ENCODE data around the gene SUMO2.
"Not testable (repeated sequence)": the region's sequence is repeated elsewhere in the genome, so short reads cannot be mapped to it uniquely, and the experiment has no call there.

Gene SUMO2

GRCh38 chr17:75163074-75163473, 19.7 kb downstream of the SUMO2 start:
- no peaks in the 10 kb centered on the region for H3K4me1 ChIP-seq (ENCODE audit: control insufficient read depth in 5 of 5, insufficient read depth in 5 of 5, low read length in 5 of 5)
- no peak overlapping the region for H3K9ac ChIP-seq (ENCODE audit: low read length in 5 of 5)
- peaks cover 6 to 25% (median 16%) of the 10 kb centered on the region in 5 donors for H3K36me3 ChIP-seq (ENCODE audit: control insufficient read depth in 5 of 5, insufficient read depth in 5 of 5, low read length in 5 of 5)
- no peak overlapping the region for H3K4me3 ChIP-seq (ENCODE audit: low read depth in 1 of 5, low read length in 5 of 5)
- H3K9me3 ChIP-seq (ENCODE audit: control insufficient read depth in 5 of 5, low read length in 5 of 5) = no peaks in the 10 kb centered on the region
- H3K27ac ChIP-seq (ENCODE audit: low read depth, low read length) = no peak overlapping the region
- no peaks in the 10 kb centered on the region for H3K27me3 ChIP-seq (ENCODE audit: control insufficient read depth in 5 of 5, insufficient read depth in 4 of 5, low read length in 5 of 5)

DNA sequence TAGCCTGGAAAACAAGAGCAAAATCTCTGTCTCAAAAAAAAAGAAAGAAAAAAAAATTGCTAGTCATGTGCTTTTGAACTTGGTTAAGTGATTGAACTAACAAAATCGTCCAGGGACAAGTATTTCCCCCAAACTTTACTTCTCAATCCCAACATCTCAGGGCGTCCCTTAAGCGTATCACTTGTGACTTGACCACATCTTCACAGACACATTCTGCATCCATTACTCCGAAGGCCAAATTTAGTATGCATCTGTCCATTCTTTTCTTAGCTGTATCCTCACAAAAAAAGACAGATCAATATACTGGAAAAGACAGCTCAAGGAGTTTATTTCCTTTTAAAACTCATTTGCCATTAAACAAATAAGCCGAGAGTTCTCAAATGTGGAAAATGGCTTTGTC, 22.5 kb downstream of the SUMO2 start:
- peaks cover 0 to 7% (median 3%) of the 10 kb centered on the region in 5 donors for H3K36me3 ChIP-seq (ENCODE audit: control insufficient read depth in 5 of 5, insufficient read depth in 5 of 5, low read length in 5 of 5)
- H3K27ac ChIP-seq (ENCODE audit: low read depth, low read length) = no peak overlapping the region
- H3K27me3 ChIP-seq (ENCODE audit: control insufficient read depth in 5 of 5, insufficient read depth in 4 of 5, low read length in 5 of 5) = no peaks in the 10 kb centered on the region
- no peaks in the 10 kb centered on the region for H3K9me3 ChIP-seq (ENCODE audit: control insufficient read depth in 5 of 5, low read length in 5 of 5)
- H3K9ac ChIP-seq (ENCODE audit: low read length in 5 of 5) = no peak overlapping the region
- no peaks in the 10 kb centered on the region for H3K4me1 ChIP-seq (ENCODE audit: control insufficient read depth in 5 of 5, insufficient read depth in 5 of 5, low read length in 5 of 5)
- H3K4me3 ChIP-seq (ENCODE audit: low read depth in 1 of 5, low read length in 5 of 5) = no peak overlapping the region

DNA sequence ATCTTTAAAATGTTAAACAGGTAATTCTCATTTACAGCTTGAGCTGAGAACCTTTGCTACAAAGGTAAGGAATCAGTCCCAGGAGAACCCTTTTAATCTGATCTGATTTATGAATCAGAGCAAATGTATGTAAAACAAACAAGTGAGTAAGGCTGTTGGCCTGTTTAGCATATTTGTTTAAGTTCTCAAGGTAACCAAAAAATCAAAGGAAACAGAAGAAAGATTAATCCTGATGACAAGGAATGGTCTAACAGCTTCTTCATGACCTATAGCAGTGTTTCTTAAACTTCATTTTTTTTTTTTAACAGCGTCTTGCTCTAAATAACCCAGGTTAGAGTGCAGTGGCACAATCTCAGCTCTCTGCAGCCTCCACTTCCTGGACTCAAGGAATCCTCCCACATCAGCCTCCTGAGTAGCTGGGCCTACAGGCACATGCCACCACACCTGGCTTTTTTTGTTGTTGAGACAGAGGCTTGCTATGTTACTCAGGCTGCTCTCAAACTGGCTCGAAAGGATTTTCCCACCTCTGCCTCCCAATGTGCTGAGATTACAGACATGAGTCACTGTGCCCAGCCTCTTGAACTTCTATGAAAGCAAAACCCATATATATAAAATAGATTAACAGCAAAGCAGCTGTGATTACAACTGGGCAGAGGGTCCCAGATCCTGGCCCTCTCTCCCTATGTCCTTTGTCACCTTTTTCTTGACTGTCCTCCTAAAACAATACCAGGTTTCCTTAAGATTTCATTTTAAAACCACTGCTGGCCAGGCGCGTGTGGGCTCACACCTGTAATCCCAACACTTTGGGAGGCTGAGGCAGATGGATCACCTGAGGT, 23.3 kb downstream of the SUMO2 start:
- Histone ChIP-seq H3K4me1 (ENCODE audit: control insufficient read depth in 5 of 5, insufficient read depth in 5 of 5, low read length in 5 of 5) (peaks cover 0 to 6% (median 5%) of the 10 kb centered on the region in 5 donors), H3K9me3 (ENCODE audit: control insufficient read depth in 5 of 5, low read length in 5 of 5) (no peaks in the 10 kb centered on the region), H3K27me3 (ENCODE audit: control insufficient read depth in 5 of 5, insufficient read depth in 4 of 5, low read length in 5 of 5) (no peaks in the 10 kb centered on the region), H3K4me3 (ENCODE audit: low read depth in 1 of 5, low read length in 5 of 5) (no peak overlapping the region), H3K27ac (ENCODE audit: low read depth, low read length) (no peak overlapping the region), H3K9ac (ENCODE audit: low read length in 5 of 5) (no peak overlapping the region), H3K36me3 (ENCODE audit: control insufficient read depth in 5 of 5, insufficient read depth in 5 of 5, low read length in 5 of 5) (peaks cover 0 to 4% (median 2%) of the 10 kb centered on the region in 5 donors)

- H3K4me1 ChIP-seq (ENCODE audit: control insufficient read depth in 5 of 5, insufficient read depth in 5 of 5, low read length in 5 of 5) = peaks cover 0 to 11% (median 9%) of the 10 kb centered on the region in 5 donors
- H3K9me3 ChIP-seq (ENCODE audit: control insufficient read depth in 5 of 5, low read length in 5 of 5); H3K36me3 ChIP-seq (ENCODE audit: control insufficient read depth in 5 of 5, insufficient read depth in 5 of 5, low read length in 5 of 5); H3K4me3 ChIP-seq (ENCODE audit: low read depth in 1 of 5, low read length in 5 of 5); H3K9ac ChIP-seq (ENCODE audit: low read length in 5 of 5); H3K27ac ChIP-seq (ENCODE audit: low read depth, low read length); H3K27me3 ChIP-seq (ENCODE audit: control insufficient read depth in 5 of 5, insufficient read depth in 4 of 5, low read length in 5 of 5): not testable (repeated sequence)
Measured at GRCh38 chr17:75158480-75158879, 24.3 kb downstream of the SUMO2 start.

- Histone ChIP-seq H3K9ac (ENCODE audit: low read length in 5 of 5) (no peak overlapping the region), H3K9me3 (ENCODE audit: control insufficient read depth in 5 of 5, low read length in 5 of 5) (no peaks in the 10 kb centered on the region), H3K4me3 (ENCODE audit: low read depth in 1 of 5, low read length in 5 of 5) (peak overlapping the region in 1 of 5 donors; percentile 89), H3K27ac (ENCODE audit: low read depth, low read length) (no peak overlapping the region), H3K27me3 (ENCODE audit: control insufficient read depth in 5 of 5, insufficient read depth in 4 of 5, low read length in 5 of 5) (no peaks in the 10 kb centered on the region), H3K36me3 (ENCODE audit: control insufficient read depth in 5 of 5, insufficient read depth in 5 of 5, low read length in 5 of 5) (peaks cover 0 to 2% (median 0%) of the 10 kb centered on the region in 5 donors), H3K4me1 (ENCODE audit: control insufficient read depth in 5 of 5, insufficient read depth in 5 of 5, low read length in 5 of 5) (peaks cover 0 to 19% (median 17%) of the 10 kb centered on the region in 5 donors)
Measured at GRCh38 chr17:75155191-75155601, 27.6 kb downstream of the SUMO2 start.

DNA sequence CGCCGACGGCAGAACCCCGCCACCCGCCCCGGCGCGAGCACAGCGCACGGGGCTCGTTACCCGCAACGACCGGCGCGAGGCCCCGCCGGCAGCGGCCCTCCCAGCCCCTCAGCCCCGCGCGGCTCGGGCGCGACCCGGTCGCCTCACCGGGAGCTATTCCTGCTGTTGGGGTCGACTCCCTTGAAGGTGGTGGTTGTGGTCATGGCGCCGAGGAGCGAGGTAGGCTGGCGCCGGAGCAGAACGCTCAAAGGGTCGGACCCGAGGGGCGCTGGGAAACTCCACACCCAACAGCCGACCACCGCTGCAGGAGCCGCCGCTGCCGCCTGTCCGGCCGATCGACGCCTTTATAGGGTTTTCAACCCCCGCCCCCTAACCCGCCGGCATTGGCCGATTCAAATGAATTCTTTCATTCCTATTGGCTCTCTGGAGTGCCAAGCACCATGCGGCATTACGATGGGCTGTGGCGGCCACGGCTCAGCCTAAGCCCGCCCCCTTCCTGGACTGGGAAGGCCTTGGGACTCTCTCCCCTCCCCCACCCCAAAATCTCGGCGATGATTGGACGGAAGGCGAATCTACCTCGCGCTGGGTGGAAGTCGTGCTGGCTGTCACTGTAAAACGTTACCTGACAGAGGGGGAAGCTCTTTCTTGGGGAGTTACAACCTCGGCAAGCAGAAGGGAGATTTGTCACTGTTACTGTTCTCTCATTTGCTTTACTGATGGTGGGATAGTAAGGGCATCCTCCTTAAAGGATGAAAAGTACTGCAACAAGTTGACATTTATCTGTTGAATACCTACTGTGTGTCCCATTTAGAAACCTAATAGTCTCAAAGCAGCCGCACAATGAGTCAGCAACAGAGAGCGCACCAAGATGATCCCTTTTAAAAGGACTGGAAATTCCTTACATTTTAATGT, 28.3 kb downstream of the SUMO2 start, which contains the start of gene JPT1:
Gene JPT1, minus strand, starts transcription at position 318 of the 912 bp plus-strand sequence. Its CDS starts 115 bp downstream, at position 203.
- H3K36me3 ChIP-seq (ENCODE audit: control insufficient read depth in 5 of 5, insufficient read depth in 5 of 5, low read length in 5 of 5) = no peaks in the 10 kb centered on the region
- no peaks in the 10 kb centered on the region for H3K27me3 ChIP-seq (ENCODE audit: control insufficient read depth in 5 of 5, insufficient read depth in 4 of 5, low read length in 5 of 5)
- H3K9ac ChIP-seq (ENCODE audit: low read length in 5 of 5) = peak within 1 kb of the TSS in 4 of 5 donors; percentile 77 to 86 (median 81)
- no peak within 1 kb of the TSS for H3K27ac ChIP-seq (ENCODE audit: low read depth, low read length)
- H3K9me3 ChIP-seq (ENCODE audit: control insufficient read depth in 5 of 5, low read length in 5 of 5) = no peaks in the 10 kb centered on the region
- H3K4me1 ChIP-seq (ENCODE audit: control insufficient read depth in 5 of 5, insufficient read depth in 5 of 5, low read length in 5 of 5) = peaks cover 0 to 19% (median 17%) of the 10 kb centered on the region in 5 donors
- H3K4me3 ChIP-seq (ENCODE audit: low read depth in 1 of 5, low read length in 5 of 5) = peak within 1 kb of the TSS; percentile 73 to 89 (median 86)

- Histone ChIP-seq H3K9ac (ENCODE audit: low read length in 5 of 5) (peak overlapping the region in 4 of 5 donors; percentile 77 to 86 (median 81)), H3K27me3 (ENCODE audit: control insufficient read depth in 5 of 5, insufficient read depth in 4 of 5, low read length in 5 of 5) (no peaks in the 10 kb centered on the region), H3K4me1 (ENCODE audit: control insufficient read depth in 5 of 5, insufficient read depth in 5 of 5, low read length in 5 of 5) (peaks cover 0 to 19% (median 17%) of the 10 kb centered on the region in 5 donors), H3K27ac (ENCODE audit: low read depth, low read length) (no peak overlapping the region), H3K36me3 (ENCODE audit: control insufficient read depth in 5 of 5, insufficient read depth in 5 of 5, low read length in 5 of 5) (no peaks in the 10 kb centered on the region), H3K9me3 (ENCODE audit: control insufficient read depth in 5 of 5, low read length in 5 of 5) (no peaks in the 10 kb centered on the region), H3K4me3 (ENCODE audit: low read depth in 1 of 5, low read length in 5 of 5) (peak overlapping the region; percentile 64 to 89 (median 86))
Measured at GRCh38 chr17:75153780-75154194, 29.0 kb downstream of the SUMO2 start.

DNA sequence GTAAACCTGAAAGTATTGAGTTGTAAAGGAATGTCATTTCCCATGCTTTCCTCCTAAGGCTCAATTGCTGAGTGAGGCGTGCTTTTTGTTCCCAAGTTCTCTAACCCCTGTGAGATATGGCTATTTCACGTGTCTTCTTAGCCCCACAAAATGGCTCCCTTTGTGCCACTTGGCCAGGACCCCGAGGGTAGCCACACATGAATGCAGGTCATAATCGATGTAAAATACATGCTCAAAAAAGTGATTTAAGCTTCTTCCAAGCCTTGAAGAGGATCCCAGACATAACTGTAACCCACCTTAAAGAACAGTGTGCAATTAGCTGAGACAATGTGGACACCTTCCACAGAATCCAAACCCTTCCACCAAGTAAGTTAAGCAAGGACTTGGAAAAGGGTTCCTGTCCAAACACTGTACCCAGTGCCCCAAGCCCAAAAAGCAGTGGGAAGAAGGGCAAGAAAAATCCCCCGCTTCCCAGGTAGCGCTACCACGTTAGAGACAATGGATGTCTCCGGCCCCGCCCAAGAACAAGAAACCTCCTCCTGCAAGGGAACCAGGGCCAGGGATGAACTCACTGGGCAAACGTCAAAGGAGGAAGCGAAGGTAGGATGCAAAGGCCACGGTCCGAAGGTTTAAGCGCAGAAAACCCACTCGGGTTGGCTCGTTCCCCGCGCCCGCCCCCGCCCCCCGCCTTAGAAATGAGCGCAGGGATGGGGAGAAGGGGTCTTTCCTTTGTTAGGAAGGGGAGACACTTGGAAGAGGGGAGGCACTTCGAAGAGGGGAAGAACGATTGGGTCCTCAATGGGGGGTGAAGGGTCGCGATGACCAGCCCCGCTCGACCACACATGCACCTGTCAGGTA, 29.6 kb downstream of the SUMO2 start:
- Histone ChIP-seq H3K4me3 (ENCODE audit: low read depth in 1 of 5, low read length in 5 of 5) (peak overlapping the region; percentile 64 to 89 (median 86)), H3K9ac (ENCODE audit: low read length in 5 of 5) (peak overlapping the region in 4 of 5 donors; percentile 77 to 86 (median 81)), H3K36me3 (ENCODE audit: control insufficient read depth in 5 of 5, insufficient read depth in 5 of 5, low read length in 5 of 5) (peaks cover 0 to 2% (median 0%) of the 10 kb centered on the region in 5 donors), H3K27me3 (ENCODE audit: control insufficient read depth in 5 of 5, insufficient read depth in 4 of 5, low read length in 5 of 5) (no peaks in the 10 kb centered on the region), H3K4me1 (ENCODE audit: control insufficient read depth in 5 of 5, insufficient read depth in 5 of 5, low read length in 5 of 5) (peaks cover 0 to 19% (median 17%) of the 10 kb centered on the region in 5 donors), H3K9me3 (ENCODE audit: control insufficient read depth in 5 of 5, low read length in 5 of 5) (no peaks in the 10 kb centered on the region), H3K27ac (ENCODE audit: low read depth, low read length) (no peak overlapping the region)

DNA sequence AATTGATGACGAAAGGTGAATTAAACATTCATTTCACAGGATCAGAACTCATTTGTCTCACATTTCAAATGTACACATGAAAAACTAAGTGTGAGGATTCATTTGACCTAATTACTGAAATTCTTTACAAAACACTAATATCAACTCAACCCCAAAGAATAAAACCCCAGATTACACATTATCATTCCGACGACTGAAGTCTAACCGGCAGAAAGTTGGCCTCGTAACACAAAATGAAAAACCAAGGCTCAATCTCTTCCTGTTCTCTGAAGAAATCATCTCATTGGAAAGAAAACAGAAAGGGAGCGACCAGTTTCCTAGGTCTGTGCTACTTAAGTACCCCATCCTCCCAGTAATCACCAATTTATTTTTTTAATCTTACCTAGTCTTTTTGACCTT, 30.2 kb downstream of the SUMO2 start:
- no peaks in the 10 kb centered on the region for H3K27me3 ChIP-seq (ENCODE audit: control insufficient read depth in 5 of 5, insufficient read depth in 4 of 5, low read length in 5 of 5)
- H3K36me3 ChIP-seq (ENCODE audit: control insufficient read depth in 5 of 5, insufficient read depth in 5 of 5, low read length in 5 of 5) = peaks cover 0 to 4% (median 1%) of the 10 kb centered on the region in 5 donors
- H3K27ac ChIP-seq (ENCODE audit: low read depth, low read length) = no peak overlapping the region
- H3K9me3 ChIP-seq (ENCODE audit: control insufficient read depth in 5 of 5, low read length in 5 of 5) = no peaks in the 10 kb centered on the region
- H3K4me3 ChIP-seq (ENCODE audit: low read depth in 1 of 5, low read length in 5 of 5) = peak overlapping the region in 1 of 5 donors; percentile 89
- H3K9ac ChIP-seq (ENCODE audit: low read length in 5 of 5) = no peak overlapping the region
- peaks cover 0 to 19% (median 17%) of the 10 kb centered on the region in 5 donors for H3K4me1 ChIP-seq (ENCODE audit: control insufficient read depth in 5 of 5, insufficient read depth in 5 of 5, low read length in 5 of 5)
